ENCODE measurements around the gene FCER2. TPM values are rescaled to one million over a fixed set of nuclear protein-coding genes. Genes with fewer than 3 reads are reported as not detected.
A peak's percentile ranks its signal among the peaks of the same experiment; 100 is the strongest.

The FCER2 gene
- polyA plus RNA-seq, 2 of the 4 experiments (the other 2 are of a cell fraction): not detected

DNA sequence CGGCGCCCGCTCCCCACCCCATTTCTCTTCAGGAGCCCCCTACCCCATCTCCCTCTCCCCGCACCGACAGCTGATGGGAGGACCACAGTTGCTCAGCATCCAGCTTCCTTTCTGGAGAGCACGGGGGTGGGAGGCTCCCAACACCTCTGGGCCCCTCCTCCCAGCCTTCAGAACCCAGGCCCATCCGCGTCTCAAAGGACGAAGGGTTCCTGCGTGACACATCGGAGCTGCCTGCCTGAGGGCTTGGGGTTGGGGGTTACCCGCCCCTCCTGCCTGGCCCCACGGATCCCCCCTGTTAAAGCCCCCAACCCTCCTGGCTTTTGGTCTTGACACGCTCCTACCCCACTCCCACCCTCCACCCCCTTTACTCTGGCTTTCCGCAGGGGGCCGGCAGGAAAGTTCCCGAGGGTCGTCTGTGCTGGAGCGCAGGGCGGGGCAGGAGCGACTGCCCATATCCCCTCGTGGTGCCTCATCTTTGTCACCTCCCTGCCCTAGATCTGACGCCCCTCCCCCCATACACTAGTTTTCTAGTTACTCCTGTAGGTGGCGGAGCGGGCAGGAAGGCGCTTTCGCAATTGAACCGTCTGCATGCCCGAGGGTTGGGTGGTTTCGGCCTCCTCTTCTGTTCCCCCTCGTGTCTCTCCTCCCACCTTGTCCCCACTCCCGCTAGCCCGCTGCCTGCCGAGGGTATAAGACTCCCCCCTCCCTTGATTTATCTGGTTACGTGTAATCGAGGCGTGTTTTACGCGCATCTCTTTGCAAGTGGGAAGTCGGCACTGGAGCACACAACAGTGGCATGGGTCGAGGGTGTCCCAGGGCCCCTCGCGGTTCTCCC lies 20.4 kb downstream of the FCER2 start:
- peak overlapping the region; percentile 99 for H3K27ac ChIP-seq
- H3K4me1 ChIP-seq: peaks cover 10% of the 10 kb centered on the region; the same call in 2 of the 3 replicates
- H3K4me3 ChIP-seq: peak overlapping the region; percentile 99
- H3K4me2 ChIP-seq: peak overlapping the region; percentile 100
- ATAC-seq: peak; percentile 62 to 74; a peak in 5 of 6 replicates
- POLR2A ChIA-PET: interaction anchor here (1.0 to 2.0 kb wide), 2 partner anchors 113 to 118 kb away, joined by 3 to 5 read pairs; no protein-coding TSS in a partner anchor
- 27% methylated on average over 35 of the region's 43 CpGs for WGBS (ENCODE audit: missing lambda C conversion rate)
- CTCF ChIA-PET: interaction anchor here (0.6 to 3.2 kb wide), 50 partner anchors 8 to 586 kb away, joined by 3 to 45 read pairs (median 4); partner anchors contain the start of genes CD209, PET100, RETN and STXBP2
- peak; percentile 77 to 79 for DNase-seq (ENCODE audit: low read depth in 1 of 2, low spot score in 1 of 2)
- no peak for FAIRE-seq
- H3K9me3 ChIP-seq: no peaks in the 10 kb centered on the region
- TF ChIP-seq CEBPB (IDR thresholded peaks at IDR 0.05) (peak; percentile 80 to 94), ZFP36 (IDR thresholded peaks at IDR 0.05; ENCODE audit: borderline replicate concordance, partially characterized antibody) (no peak), RFX5 (IDR thresholded peaks at IDR 0.05) (no peak), RAD21 (conservative IDR thresholded peaks at IDR 0.05 in 1 of 2, IDR thresholded peaks at IDR 0.05 in 1 of 2) (0 out of 5 replicates have a peak, but pooled peaks of 1 of the 2 experiments have one; percentile 22), KDM1A (IDR thresholded peaks at IDR 0.05; ENCODE audit: low read depth) (no peak), NR3C1 (IDR thresholded peaks at IDR 0.05) (no peak), EP300 (IDR thresholded peaks at IDR 0.05) (no peak), PHF8 (IDR thresholded peaks at IDR 0.05; ENCODE audit: borderline replicate concordance, low read depth) (no peak), CBX8 (IDR thresholded peaks at IDR 0.05) (no peak), ESRRA (IDR thresholded peaks at IDR 0.05; ENCODE audit: borderline replicate concordance, low read length) (no peak), MAFK (IDR thresholded peaks at IDR 0.05; ENCODE audit: partially characterized antibody) (no peak), EHMT2 (IDR thresholded peaks at IDR 0.05; ENCODE audit: low read depth) (no peak), FOSB (CRISPR knock-in tag; IDR thresholded peaks at IDR 0.05) (no peak), RCOR1 (IDR thresholded peaks at IDR 0.05; ENCODE audit: low read depth, low read length) (no peak), TP53 (CRISPR knock-in tag; IDR thresholded peaks at IDR 0.05) (no peak), NPAS2 (CRISPR knock-in tag; IDR thresholded peaks at IDR 0.05; ENCODE audit: borderline replicate concordance) (no peak), HOXA7 (CRISPR knock-in tag; IDR thresholded peaks at IDR 0.05) (no peak), KDM5A (IDR thresholded peaks at IDR 0.05) (no peak), CHD2 (IDR thresholded peaks at IDR 0.05; ENCODE audit: low read length, partially characterized antibody) (peak; percentile 30), RARB (CRISPR knock-in tag; IDR thresholded peaks at IDR 0.05) (no peak), TFCP2L1 (CRISPR knock-in tag; IDR thresholded peaks at IDR 0.05) (no peak), ZNF302 (CRISPR knock-in tag; IDR thresholded peaks at IDR 0.05) (no peak), JUN (IDR thresholded peaks at IDR 0.05) (no peak), MAZ (IDR thresholded peaks at IDR 0.05; ENCODE audit: borderline replicate concordance, low read depth, low read length) (no peak), JUNB (IDR thresholded peaks at IDR 0.05) (no peak), SREBF2 (IDR thresholded peaks at IDR 0.05) (no peak)
- TF ChIP-seq, protein P1, sequence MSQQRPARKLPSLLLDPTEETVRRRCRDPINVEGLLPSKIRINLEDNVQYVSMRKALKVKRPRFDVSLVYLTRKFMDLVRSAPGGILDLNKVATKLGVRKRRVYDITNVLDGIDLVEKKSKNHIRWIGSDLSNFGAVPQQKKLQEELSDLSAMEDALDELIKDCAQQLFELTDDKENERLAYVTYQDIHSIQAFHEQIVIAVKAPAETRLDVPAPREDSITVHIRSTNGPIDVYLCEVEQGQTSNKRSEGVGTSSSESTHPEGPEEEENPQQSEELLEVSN (IDR thresholded peaks at IDR 0.05; ENCODE audit: borderline replicate concordance, low read depth): no peak
- TF ChIP-seq, protein P2, sequence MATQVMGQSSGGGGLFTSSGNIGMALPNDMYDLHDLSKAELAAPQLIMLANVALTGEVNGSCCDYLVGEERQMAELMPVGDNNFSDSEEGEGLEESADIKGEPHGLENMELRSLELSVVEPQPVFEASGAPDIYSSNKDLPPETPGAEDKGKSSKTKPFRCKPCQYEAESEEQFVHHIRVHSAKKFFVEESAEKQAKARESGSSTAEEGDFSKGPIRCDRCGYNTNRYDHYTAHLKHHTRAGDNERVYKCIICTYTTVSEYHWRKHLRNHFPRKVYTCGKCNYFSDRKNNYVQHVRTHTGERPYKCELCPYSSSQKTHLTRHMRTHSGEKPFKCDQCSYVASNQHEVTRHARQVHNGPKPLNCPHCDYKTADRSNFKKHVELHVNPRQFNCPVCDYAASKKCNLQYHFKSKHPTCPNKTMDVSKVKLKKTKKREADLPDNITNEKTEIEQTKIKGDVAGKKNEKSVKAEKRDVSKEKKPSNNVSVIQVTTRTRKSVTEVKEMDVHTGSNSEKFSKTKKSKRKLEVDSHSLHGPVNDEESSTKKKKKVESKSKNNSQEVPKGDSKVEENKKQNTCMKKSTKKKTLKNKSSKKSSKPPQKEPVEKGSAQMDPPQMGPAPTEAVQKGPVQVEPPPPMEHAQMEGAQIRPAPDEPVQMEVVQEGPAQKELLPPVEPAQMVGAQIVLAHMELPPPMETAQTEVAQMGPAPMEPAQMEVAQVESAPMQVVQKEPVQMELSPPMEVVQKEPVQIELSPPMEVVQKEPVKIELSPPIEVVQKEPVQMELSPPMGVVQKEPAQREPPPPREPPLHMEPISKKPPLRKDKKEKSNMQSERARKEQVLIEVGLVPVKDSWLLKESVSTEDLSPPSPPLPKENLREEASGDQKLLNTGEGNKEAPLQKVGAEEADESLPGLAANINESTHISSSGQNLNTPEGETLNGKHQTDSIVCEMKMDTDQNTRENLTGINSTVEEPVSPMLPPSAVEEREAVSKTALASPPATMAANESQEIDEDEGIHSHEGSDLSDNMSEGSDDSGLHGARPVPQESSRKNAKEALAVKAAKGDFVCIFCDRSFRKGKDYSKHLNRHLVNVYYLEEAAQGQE (IDR thresholded peaks at IDR 0.05): no peak
- TF ChIP-seq, protein P3, sequence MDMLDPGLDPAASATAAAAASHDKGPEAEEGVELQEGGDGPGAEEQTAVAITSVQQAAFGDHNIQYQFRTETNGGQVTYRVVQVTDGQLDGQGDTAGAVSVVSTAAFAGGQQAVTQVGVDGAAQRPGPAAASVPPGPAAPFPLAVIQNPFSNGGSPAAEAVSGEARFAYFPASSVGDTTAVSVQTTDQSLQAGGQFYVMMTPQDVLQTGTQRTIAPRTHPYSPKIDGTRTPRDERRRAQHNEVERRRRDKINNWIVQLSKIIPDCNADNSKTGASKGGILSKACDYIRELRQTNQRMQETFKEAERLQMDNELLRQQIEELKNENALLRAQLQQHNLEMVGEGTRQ (IDR thresholded peaks at IDR 0.05): no peak
- TF ChIP-seq, protein P4, sequence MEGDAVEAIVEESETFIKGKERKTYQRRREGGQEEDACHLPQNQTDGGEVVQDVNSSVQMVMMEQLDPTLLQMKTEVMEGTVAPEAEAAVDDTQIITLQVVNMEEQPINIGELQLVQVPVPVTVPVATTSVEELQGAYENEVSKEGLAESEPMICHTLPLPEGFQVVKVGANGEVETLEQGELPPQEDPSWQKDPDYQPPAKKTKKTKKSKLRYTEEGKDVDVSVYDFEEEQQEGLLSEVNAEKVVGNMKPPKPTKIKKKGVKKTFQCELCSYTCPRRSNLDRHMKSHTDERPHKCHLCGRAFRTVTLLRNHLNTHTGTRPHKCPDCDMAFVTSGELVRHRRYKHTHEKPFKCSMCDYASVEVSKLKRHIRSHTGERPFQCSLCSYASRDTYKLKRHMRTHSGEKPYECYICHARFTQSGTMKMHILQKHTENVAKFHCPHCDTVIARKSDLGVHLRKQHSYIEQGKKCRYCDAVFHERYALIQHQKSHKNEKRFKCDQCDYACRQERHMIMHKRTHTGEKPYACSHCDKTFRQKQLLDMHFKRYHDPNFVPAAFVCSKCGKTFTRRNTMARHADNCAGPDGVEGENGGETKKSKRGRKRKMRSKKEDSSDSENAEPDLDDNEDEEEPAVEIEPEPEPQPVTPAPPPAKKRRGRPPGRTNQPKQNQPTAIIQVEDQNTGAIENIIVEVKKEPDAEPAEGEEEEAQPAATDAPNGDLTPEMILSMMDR (IDR thresholded peaks at IDR 0.05): peak; percentile 44
- TF ChIP-seq, protein P5, sequence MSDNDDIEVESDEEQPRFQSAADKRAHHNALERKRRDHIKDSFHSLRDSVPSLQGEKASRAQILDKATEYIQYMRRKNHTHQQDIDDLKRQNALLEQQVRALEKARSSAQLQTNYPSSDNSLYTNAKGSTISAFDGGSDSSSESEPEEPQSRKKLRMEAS (IDR thresholded peaks at IDR 0.05): peak; percentile 47
- TF ChIP-seq, protein P6, sequence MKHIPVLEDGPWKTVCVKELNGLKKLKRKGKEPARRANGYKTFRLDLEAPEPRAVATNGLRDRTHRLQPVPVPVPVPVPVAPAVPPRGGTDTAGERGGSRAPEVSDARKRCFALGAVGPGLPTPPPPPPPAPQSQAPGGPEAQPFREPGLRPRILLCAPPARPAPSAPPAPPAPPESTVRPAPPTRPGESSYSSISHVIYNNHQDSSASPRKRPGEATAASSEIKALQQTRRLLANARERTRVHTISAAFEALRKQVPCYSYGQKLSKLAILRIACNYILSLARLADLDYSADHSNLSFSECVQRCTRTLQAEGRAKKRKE (CRISPR knock-in tag; IDR thresholded peaks at IDR 0.05; ENCODE audit: low read depth): no peak
